AML-193 (cell line): ENCODE measurements around the gene RELL2.

Experiments used
- DNase-seq, 2 experiments: peaks; one replicate each; lab custom pipeline; 2025; lab: John Stamatoyannopoulos, UW

RELL2 gene

GRCh38 chr5:141675672-141676071, 38.9 kb downstream of the RELL2 start:
- no peak for DNase-seq

- no peak for DNase-seq
These were observed 40.6 kb downstream of the RELL2 start for GRCh38 chr5:141677415-141677814.

GRCh38 chr5:141680178-141680577, 43.4 kb downstream of the RELL2 start:
- no peak for DNase-seq

- DNase-seq: no peak
These were observed 44.0 kb downstream of the RELL2 start for GRCh38 chr5:141680751-141681201.

GRCh38 chr5:141681295-141681694, 44.5 kb downstream of the RELL2 start:
- no peak for DNase-seq

- peak; percentile 77 to 78 for DNase-seq
These were observed 45.2 kb downstream of the RELL2 start, which contains the start of gene ARAP3 for GRCh38 chr5:141681695-141682641. TSS of gene ARAP3 (minus strand) at chr5:141682230. CDS start at chr5:141680486, 1,744 bp downstream.

GRCh38 chr5:141683596-141684141, 46.9 kb downstream of the RELL2 start:
- DNase-seq: no peak

GRCh38 chr5:141685591-141685990, 48.8 kb downstream of the RELL2 start:
- no peak for DNase-seq

GRCh38 chr5:141686648-141687416, 50.0 kb downstream of the RELL2 start:
- DNase-seq: no peak
